SK-N-MC (cell line): ENCODE measurements around the gene NNAT.

Experiments used
- EZH2 ChIP-seq: fragments of 200-600 bp; sonication (generic); IDR thresholded peaks from one replicate; pipeline ENCODE4 v1.6.1; 2017; ENCODE audit warnings: antibody characterized with exemption
- POLR2AphosphoS5 ChIP-seq: IDR thresholded peaks from 2 replicates; pipeline ENCODE4 v1.6.1; 2012; ENCODE audit warnings: mild to moderate bottlenecking, low read depth, low read length, borderline replicate concordance

GRCh38 chr20:37525810-37526209 lies 4.8 kb downstream of the NNAT start:
- TF ChIP-seq POLR2AphosphoS5 (no peak), EZH2 (no peak)
